ENCODE results near the gene TOGARAM2.

Gene TOGARAM2

GRCh38 chr2:28949617-28950305, 31.3 kb upstream of the TOGARAM2 start:
- DNase-seq (ENCODE audit: low read depth in 2 of 2), result no peak

DNA sequence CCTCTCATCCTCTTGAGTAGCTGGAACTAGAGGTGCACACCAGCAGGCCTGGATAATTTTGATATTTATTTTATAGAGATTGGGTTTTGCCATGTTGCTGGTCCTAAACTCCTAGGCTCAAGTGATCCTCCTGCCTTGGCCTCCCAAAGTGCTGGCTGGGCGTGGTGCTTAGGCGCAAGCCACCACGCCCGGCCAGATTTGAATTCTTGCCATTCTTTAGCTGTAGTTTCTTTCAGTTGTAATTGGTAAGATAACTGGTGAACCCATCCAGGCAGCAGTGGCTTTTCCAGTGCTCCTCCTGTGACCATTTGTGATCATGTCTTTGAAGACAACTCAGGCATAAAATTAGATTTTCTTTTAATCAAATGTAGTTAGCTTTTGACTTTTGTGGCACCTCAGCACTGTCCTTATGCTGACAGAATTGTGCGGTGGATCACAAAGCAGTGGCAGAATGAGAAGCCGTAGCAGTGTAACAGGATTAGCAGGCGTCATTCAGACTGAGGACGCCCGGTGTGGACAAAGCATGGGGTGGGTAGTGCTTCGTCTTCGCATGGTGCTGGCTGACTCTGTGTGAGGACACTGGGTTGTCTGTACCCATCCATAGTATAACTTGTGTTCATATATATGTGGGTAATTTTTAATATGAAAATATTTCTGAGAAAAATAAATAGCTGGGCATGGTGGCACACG, 30.0 kb upstream of the TOGARAM2 start:
- no peak overlapping the region for H3K4me3 ChIP-seq (replicated peaks in 1 of 2; ENCODE audit: low read depth in 2 of 2, low read length in 2 of 2)
- TF ChIP-seq CTCF (IDR thresholded peaks at IDR 0.05; ENCODE audit: low read depth, low read length), result no peak
- no peak for DNase-seq (ENCODE audit: low read depth in 2 of 2)

More at GRCh38 chr2:28949617-28950305, 31.3 kb upstream of the TOGARAM2 start:
- TF ChIP-seq CTCF (IDR thresholded peaks at IDR 0.05; ENCODE audit: low read depth, low read length), result no peak
- H3K4me3 ChIP-seq (replicated peaks in 1 of 2; ENCODE audit: low read depth in 2 of 2, low read length in 2 of 2), result no peak overlapping the region

GRCh38 chr2:28951910-28952835, 28.9 kb upstream of the TOGARAM2 start:
- no peak for TF ChIP-seq CTCF (IDR thresholded peaks at IDR 0.05; ENCODE audit: low read depth, low read length)
- no peak overlapping the region for H3K4me3 ChIP-seq (replicated peaks in 1 of 2; ENCODE audit: low read depth in 2 of 2, low read length in 2 of 2)
- peak; percentile 69 to 89 for DNase-seq (ENCODE audit: low read depth in 2 of 2)

GRCh38 chr2:28952836-28953211, 28.3 kb upstream of the TOGARAM2 start:
- TF ChIP-seq CTCF (IDR thresholded peaks at IDR 0.05; ENCODE audit: low read depth, low read length), result no peak
- H3K4me3 ChIP-seq (replicated peaks in 1 of 2; ENCODE audit: low read depth in 2 of 2, low read length in 2 of 2), result no peak overlapping the region
- no peak for DNase-seq (ENCODE audit: low read depth in 2 of 2)

GRCh38 chr2:28955467-28955866, 25.6 kb upstream of the TOGARAM2 start:
- no peak overlapping the region for H3K4me3 ChIP-seq (replicated peaks in 1 of 2; ENCODE audit: low read depth in 2 of 2, low read length in 2 of 2)
- no peak for TF ChIP-seq CTCF (IDR thresholded peaks at IDR 0.05; ENCODE audit: low read depth, low read length)
- no peak for DNase-seq (ENCODE audit: low read depth in 2 of 2)

GRCh38 chr2:28956415-28956826, 24.7 kb upstream of the TOGARAM2 start:
- TF ChIP-seq CTCF (IDR thresholded peaks at IDR 0.05; ENCODE audit: low read depth, low read length), result peak; percentile 47
- H3K4me3 ChIP-seq (replicated peaks in 1 of 2; ENCODE audit: low read depth in 2 of 2, low read length in 2 of 2), result no peak overlapping the region
- peak; percentile 34 to 49 for DNase-seq (ENCODE audit: low read depth in 2 of 2)
